ENCODE data around the gene GLYATL2.

GLYATL2 gene

GRCh38 chr11:58844361-58845005 lies at the start of gene GLYATL2:
Gene GLYATL2 (minus strand): TSS chr11:58844704. CDS start chr11:58839612, 5,092 bp downstream.
- no peak for DNase-seq (ENCODE audit: low read depth in 1 of 2, low spot score in 1 of 2)

- no peak for DNase-seq (ENCODE audit: low read depth in 1 of 2, low spot score in 1 of 2)
Observed at GRCh38 chr11:58893899-58894298, 49.4 kb upstream of the GLYATL2 start.

GRCh38 chr11:58888579-58888978 lies 44.1 kb upstream of the GLYATL2 start:
- DNase-seq (ENCODE audit: low read depth in 1 of 2, low spot score in 1 of 2): no peak

- no peak for DNase-seq (ENCODE audit: low read depth in 1 of 2, low spot score in 1 of 2)
Observed at GRCh38 chr11:58887452-58887851, 42.9 kb upstream of the GLYATL2 start.

- no peak for DNase-seq (ENCODE audit: low read depth in 1 of 2, low spot score in 1 of 2)
Observed at GRCh38 chr11:58880625-58881024, 36.1 kb upstream of the GLYATL2 start.

GRCh38 chr11:58880166-58880565 lies 35.7 kb upstream of the GLYATL2 start:
- no peak for DNase-seq (ENCODE audit: low read depth in 1 of 2, low spot score in 1 of 2)

GRCh38 chr11:58867556-58867955 lies 23.1 kb upstream of the GLYATL2 start:
- DNase-seq (ENCODE audit: low read depth in 1 of 2, low spot score in 1 of 2): no peak

GRCh38 chr11:58866788-58867187 lies 22.3 kb upstream of the GLYATL2 start:
- no peak for DNase-seq (ENCODE audit: low read depth in 1 of 2, low spot score in 1 of 2)

- no peak for DNase-seq (ENCODE audit: low read depth in 1 of 2, low spot score in 1 of 2)
Observed at GRCh38 chr11:58864335-58864734, 19.8 kb upstream of the GLYATL2 start.

GRCh38 chr11:58863697-58864096 lies 19.2 kb upstream of the GLYATL2 start:
- DNase-seq (ENCODE audit: low read depth in 1 of 2, low spot score in 1 of 2): no peak

GRCh38 chr11:58861533-58861932 lies 17.0 kb upstream of the GLYATL2 start:
- DNase-seq (ENCODE audit: low read depth in 1 of 2, low spot score in 1 of 2): no peak

- no peak for DNase-seq (ENCODE audit: low read depth in 1 of 2, low spot score in 1 of 2)
Observed at GRCh38 chr11:58856806-58857205, 12.3 kb upstream of the GLYATL2 start.

GRCh38 chr11:58845386-58845785 lies 882 bp upstream of the GLYATL2 start:
- no peak for DNase-seq (ENCODE audit: low read depth in 1 of 2, low spot score in 1 of 2)

- no peak for DNase-seq (ENCODE audit: low read depth in 1 of 2, low spot score in 1 of 2)
Observed at GRCh38 chr11:58837707-58838388, 6.7 kb downstream of the GLYATL2 start.

GRCh38 chr11:58832056-58832645 lies 12.4 kb downstream of the GLYATL2 start:
- no peak for DNase-seq (ENCODE audit: low read depth in 1 of 2, low spot score in 1 of 2)

- no peak for DNase-seq (ENCODE audit: low read depth in 1 of 2, low spot score in 1 of 2)
Observed at GRCh38 chr11:58830673-58831301, 13.7 kb downstream of the GLYATL2 start.

- DNase-seq (ENCODE audit: low read depth in 1 of 2, low spot score in 1 of 2): no peak
Observed at GRCh38 chr11:58829786-58830185, 14.7 kb downstream of the GLYATL2 start.

GRCh38 chr11:58813693-58814092 lies 30.8 kb downstream of the GLYATL2 start:
- no peak for DNase-seq (ENCODE audit: low read depth in 1 of 2, low spot score in 1 of 2)

- DNase-seq (ENCODE audit: low read depth in 1 of 2, low spot score in 1 of 2): no peak
Observed at GRCh38 chr11:58811499-58811898, 33.0 kb downstream of the GLYATL2 start.

- DNase-seq (ENCODE audit: low read depth in 1 of 2, low spot score in 1 of 2): no peak
Observed at GRCh38 chr11:58807343-58807742, 37.2 kb downstream of the GLYATL2 start.

GRCh38 chr11:58805065-58805464 lies 39.4 kb downstream of the GLYATL2 start:
- no peak for DNase-seq (ENCODE audit: low read depth in 1 of 2, low spot score in 1 of 2)

- no peak for DNase-seq (ENCODE audit: low read depth in 1 of 2, low spot score in 1 of 2)
Observed at GRCh38 chr11:58801974-58802545, 42.4 kb downstream of the GLYATL2 start.

All from activated T-helper 1 cell treated with anti-CD3 and anti-CD28 coated beads, Interleukin-2, amount 50 U/mL, for 16 hours (primary cell).